Activated CD4-positive, alpha-beta T cell treated with anti-CD3 and anti-CD28 coated beads, Interleukin-10, Interleukin-2, amounts not matched to agents 100 ng/mL and 50 ng/mL, durations not matched to agents 16 hours and 8 hours (primary cell): Measurements from ENCODE around the gene LINC00305.

Experiments
- DNase-seq: peaks from one replicate; pipeline ENCODE4 v3.0.0-alpha.2; 2020

The LINC00305 gene

GRCh38 chr18:64111950-64112349 lies 36.9 kb downstream of the LINC00305 start:
- no peak for DNase-seq

DNA sequence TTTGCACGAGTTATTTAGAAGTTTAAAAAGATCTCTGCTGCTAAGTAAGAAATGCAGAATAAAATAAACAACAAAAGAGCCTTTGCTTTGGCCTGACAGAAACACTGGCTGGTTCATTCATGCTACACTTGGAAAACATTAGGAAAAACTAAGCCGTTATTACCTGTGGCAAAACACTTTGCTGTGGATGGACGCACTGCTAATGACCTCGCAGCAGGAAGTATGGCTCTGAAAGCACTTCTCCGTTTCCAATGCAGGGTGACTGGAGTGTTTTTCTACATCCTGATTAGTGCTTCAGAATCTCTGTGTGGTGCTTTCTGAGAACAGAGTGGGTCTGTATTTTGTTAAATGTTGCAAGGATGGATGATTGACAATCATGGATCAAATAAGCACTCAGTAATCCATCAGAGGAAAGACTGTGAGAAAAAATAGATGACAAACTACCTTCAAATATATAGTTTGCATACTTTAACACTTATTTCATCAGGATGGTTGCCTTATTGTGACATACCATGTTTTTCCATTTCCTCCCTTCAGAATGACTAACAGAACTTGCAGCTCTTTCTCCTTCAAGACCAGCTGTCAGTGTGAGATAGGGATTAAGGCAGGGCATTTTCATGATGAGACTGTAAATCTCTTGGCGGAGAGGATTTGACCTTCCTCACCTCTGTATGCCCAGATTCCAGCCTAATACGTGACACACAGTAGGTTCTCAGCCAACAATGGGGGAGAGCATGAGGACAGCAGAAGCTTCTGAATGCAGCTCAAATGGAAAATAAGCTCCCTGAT lies 38.0 kb downstream of the LINC00305 start:
- DNase-seq = no peak

- no peak for DNase-seq
These were observed 44.9 kb downstream of the LINC00305 start for GRCh38 chr18:64103986-64104385.

DNA sequence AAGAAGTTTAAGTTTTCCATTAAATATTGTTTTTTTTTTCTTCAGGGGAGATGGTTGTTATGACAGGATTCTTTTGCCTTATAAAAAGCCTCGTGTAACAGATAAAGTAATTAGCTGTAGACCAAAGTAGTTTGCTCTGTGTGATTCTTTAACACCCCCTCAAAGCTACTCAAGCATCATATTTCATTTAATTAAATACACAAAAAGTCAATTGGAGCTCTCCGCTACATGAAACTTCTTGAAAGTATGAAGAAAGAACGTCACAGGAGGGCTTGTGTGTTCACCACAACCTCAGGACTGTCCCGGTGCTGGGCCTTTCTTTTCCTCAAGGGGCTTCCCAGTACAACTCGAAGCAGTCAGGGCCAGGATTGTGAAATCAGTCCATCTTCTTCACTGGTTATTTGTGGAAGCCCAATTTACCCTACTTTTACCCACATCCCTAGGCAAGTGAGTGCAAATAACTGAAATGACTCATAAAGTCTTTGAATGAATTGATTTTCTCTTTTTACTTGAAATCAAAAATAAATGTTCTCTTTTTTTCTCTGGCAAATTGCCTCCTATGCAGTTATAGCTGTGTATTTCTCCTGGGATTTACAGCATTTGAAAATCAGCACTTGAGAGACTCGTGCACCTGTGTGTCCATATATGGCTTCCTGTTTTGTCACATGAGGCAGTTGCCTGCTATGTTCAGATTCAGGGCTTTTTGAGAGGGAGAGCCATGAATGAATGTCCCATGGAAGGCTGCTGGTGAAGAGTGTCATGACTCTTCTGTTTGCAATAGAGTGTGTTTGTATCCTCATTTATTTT lies 48.6 kb downstream of the LINC00305 start:
- no peak for DNase-seq

GRCh38 chr18:64099244-64099643 lies 49.6 kb downstream of the LINC00305 start:
- DNase-seq = no peak

DNA sequence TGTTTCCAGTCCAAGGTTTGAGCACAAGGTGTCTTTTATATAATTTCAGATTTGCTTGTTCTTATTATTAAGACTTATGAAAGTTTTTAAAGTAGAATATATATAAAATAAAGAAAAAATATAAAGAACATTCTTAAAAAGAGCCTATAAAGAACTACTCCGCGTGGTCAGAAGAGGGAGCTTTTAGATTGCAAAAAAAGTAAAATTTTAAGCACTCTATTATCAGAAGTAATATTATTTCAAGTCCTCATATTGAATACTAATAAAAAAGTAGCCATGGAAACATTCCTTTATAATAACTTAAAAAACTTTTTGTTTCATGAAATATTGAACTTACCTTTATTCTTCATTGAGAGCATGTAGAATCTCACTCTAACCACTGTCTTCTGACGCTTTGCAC lies 51.4 kb downstream of the LINC00305 start:
- DNase-seq = no peak

DNA sequence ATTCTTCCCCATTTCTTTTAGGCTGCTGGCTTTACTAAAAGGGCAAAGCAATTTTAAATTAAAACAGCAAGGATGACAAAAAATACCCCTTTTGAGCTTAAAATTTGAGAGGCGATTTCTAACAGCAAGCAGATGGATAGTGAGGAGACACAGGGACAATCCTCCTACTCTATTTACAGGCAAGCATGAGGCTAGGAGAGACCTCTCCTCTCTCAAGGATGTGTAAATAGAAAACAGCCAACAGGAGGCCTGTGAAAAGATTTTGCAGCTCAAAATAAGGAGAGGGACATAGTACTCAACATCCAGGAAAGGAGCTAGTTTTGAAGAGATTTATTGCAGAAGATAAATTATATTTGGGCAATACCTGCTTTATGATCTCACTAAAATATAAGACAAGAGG lies 53.8 kb downstream of the LINC00305 start:
- DNase-seq = no peak

DNA sequence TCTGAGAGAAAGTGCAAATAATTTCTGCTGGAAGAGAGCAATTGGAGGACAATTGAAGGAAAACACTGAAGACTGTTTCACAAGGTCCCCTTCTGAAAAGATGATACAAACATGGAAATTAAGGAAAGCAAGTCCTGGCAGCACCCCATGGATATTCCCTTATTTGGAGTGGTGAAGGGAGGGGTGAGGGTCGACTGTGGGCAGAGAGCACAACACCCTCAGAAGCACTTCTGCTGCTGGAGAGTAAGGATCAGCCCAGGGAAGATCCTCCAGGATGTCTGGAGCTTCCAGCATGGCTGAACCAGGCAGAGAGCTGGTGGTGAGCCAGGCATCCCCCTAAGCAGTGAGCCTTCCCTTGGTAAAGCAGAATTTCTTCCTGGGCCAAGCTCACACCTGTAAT lies 54.7 kb downstream of the LINC00305 start:
- no peak for DNase-seq

- DNase-seq = no peak
These were observed 57.4 kb downstream of the LINC00305 start for GRCh38 chr18:64091526-64091925.

GRCh38 chr18:64090876-64091275 lies 58.0 kb downstream of the LINC00305 start:
- no peak for DNase-seq

DNA sequence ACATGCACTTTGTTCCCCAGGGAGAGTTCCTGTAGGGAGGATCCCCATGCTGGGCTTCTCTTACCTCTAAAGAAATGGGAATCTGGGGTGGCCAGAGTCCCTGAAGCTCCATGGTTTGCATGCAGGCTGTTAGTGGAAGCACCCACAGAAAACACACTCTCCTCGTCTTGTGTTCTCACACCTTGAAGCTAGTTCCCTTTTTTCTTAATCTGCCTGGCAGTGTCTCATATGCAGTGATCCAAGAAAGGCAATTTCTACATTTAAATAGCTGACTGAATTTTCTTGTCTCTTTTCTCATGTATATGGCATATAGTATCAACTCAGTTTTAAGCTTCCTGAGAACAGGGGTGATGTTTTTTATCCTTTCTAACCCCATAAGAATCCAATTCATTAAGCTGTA lies 65.0 kb downstream of the LINC00305 start:
- no peak for DNase-seq

DNA sequence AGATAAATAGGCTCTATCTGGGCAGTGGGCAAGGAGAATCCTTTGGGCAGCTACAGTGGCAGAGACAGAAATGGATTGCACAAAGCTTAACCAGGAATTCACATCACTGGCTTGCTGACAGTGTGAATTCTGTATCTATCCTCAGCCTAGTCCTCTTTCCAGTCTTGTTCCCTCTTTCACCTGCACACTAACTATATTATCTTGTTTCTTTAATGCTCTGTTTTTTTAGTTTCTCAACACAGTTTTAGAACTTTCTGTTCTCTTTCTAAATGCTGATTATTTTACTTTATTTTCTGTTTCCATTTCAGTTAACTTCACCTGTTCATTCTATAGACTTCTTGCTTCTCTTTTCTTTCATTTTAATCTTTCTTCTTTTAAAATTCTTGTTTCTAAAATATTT lies 66.4 kb downstream of the LINC00305 start:
- no peak for DNase-seq

DNA sequence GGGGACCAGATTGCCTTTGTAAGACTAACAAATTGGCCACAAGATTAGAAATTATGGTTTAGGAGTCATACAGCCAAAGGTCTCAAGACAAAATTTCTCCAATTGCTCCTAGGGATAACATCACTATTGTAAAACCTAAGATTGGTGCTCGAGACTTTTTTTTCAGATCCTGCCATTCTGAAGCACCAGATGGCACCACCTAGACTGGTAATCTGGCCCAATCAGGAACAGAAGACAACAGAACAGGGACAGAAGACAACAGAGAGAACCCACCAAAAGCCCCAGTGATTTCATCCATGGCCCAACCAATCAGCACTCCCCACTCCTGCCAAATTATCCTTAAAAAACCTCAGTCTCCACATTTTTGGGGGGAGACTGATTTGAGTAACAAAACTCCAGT lies 66.8 kb downstream of the LINC00305 start:
- DNase-seq = no peak

DNA sequence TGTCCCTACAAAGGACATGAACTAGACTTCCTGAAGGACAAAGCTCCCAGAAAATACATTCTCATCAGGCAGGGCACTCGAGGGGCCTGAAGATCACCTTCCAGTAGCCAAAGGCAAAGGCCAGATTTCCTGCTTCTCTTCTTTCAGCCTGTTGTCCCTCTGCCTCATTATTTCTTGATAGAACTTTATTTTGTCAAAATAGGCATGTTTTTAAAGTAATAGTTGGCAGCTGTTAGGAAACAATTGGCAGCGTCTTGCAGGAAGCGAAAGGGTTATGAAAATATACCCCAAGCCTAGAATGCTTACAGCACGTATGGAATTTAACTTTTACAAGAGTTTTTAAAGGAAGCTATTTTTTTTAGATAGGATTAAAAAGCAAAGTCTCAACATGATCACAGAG lies 74.9 kb downstream of the LINC00305 start:
- no peak for DNase-seq

DNA sequence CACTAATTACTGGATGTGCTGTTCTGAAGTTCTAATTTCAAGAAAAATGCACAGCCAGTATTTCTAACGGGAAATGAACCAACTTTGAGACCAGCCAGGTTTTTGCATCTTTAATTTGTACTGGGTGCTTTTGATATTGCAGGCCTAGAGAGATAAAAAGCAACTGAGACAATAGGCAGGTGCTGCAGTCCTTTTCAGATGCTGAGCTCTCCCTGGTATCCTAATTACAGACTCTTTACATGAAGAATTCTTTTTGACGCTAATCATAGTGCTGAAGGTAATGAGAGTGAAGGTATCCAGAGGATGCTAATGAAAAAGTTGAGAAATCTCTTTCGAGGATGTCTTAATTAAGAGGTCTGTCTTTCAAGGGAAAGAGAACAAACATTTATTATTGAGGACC lies 93.9 kb downstream of the LINC00305 start:
- no peak for DNase-seq

DNA sequence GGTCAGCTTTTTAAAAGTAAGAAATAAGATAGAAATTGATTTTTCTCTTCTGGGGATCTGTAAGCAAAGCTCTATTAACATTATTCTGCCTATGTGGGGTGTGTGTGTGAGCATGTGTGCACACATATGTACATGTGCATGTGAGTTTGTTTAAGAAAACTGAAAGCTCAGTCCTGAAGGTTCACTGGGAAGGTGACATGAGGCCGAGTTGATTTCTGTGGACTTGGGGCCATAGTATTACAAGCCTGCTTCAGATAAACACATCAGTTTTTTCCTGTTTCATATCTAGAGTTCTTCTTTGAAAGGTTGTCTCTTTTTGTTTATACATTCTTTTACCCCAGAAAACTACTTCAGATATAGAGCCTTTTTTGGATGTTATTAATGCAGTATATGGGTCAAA lies 95.6 kb downstream of the LINC00305 start:
- DNase-seq = no peak

DNA sequence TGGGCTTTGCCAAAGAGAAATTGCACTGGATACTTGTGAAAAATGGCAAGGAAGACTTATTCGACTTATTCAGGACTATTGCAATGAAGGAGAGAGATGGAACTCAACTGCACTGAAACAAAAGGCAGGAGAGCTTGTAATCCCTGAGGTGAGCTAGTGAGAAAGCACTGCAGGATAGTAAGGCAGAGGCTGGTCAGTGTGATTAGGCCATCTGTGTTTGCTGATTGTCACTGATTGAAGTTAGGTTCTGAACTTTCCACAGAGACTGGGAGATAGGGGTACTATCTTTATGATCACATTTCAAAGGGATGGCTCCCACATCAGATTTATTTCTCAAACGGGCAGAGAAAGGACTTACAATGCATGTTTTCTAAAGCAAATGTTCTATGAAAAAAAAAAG lies 96.1 kb downstream of the LINC00305 start:
- no peak for DNase-seq

DNA sequence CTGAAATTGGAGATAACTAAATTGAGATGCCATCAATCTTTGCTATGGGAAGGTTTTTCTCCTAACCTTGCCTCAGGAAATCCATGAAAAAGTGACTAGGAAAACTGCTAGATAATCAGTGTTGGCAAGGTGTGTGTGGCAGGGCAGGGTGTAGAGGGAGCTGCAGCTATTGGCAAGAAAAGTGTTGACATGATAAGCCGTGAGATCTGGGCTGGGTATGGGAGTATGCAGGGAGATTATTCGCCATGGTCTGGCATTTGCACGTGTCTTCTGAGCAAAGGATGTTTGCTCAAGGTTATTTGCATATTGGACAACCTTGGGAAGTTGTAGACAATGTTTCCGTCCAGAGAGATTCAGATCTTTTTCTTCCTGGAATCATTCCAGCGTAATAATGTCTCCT lies 104.3 kb downstream of the LINC00305 start:
- DNase-seq = no peak

DNA sequence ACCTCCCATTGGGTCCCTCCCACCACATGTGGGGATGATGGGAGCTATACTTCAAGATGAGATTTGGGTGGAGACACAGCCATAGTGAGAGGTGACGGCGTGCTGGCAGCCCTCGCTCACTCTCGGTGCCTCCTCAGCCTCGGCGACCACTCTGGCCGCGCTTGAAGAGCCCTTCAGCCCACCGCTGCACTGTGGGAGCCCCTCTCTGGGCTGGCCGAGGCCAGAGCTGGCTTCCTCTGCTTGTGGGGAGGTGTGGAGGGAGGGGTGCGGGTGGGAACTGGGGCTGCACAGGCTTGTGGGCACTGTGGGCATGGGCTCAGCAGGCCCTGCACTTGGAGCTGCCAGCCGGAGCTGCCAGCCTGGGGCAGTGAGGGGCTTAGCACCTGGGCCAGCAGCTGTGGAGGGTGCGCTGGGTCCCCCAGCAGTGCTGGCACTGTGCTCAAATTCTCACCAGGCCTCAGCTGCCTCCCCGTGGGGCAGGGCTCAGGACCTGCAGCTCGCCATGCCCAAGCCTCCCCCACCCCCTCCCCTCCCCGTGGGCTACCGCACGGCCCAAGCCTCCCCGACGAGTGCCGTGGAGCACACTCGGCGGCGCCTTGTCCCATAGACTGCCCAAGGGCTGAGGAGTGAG lies 106.0 kb downstream of the LINC00305 start:
- no peak for DNase-seq

DNA sequence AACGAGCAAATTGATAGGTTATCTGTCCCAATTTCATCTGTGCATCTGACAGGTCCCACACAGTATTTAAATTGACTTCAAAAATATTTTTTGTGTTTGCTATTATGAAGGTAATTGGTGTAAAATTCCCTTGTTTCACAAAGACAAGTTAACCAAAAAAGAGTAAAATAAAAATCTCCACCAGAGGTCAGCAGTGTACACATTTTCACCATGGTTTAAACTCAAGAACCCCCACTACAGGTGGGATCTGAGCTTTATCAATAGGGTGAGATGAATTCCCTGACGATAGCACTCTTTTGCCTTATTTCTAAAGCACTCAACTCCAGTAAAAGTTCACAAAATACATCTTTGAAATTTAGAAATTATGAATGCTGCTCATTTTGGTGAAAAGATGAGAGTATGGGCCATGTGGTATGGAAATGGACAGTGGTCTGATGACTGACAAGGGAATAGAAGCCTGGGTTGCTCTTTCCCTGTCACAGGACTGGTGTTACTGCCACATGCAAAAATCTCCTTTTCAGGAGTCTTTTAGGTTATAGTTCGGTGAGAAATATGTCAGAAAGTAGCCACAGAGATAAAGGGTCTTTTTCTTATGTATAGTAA lies 111.0 kb downstream of the LINC00305 start:
- DNase-seq = peak; percentile 31

GRCh38 chr18:64032312-64032711 lies 116.6 kb downstream of the LINC00305 start:
- no peak for DNase-seq

- DNase-seq = no peak
These were observed 117.5 kb downstream of the LINC00305 start for GRCh38 chr18:64031411-64031810.
